GM18499 (cell line): ENCODE data around the gene RNF166.

Experiments
- ATAC-seq: cut with Tn5 transposase; IDR thresholded peaks from one replicate; pipeline ENCODE4 v1.9.1; 2021; ENCODE audit warnings: moderate number of reproducible peaks; ENCODE audit not compliant: insufficient read depth, unreplicated experiment

The RNF166 gene

GRCh38 chr16:88725609-88726407 lies 19.6 kb upstream of the RNF166 start:
- ATAC-seq = no peak

DNA sequence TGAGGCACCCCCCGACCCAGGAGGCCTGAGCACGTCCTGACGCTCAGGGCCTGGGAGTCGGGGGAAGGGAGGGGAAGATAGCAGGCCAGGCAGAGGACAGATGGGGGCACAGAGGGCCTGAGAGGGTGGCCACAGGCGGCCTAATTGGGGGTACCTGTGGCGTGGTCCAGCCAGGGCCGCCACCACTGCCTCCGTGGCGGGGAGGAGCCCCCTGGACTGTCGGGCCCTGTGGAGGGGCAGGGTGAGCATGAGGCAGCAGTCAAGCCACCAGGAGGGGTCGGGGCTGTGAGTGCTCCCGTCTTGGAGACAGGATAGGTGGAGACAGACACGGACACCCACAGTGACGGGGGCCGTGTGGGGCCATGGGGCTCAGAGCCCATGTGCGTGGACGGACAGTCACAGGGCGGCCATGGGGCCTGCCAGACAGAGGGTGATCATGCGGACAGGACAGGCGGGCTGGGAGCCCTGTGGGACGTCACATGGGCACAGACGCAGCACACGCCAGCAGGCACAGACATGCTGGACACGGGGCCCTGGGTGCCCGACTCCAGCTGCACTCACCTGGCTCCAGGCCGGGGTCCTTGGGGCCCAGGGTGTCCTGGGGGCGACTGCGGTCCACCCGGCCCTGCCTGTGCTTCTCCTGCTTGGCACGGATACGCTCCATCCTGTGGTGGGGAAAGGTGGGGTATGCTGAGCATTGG lies 18.8 kb upstream of the RNF166 start:
- ATAC-seq = no peak

DNA sequence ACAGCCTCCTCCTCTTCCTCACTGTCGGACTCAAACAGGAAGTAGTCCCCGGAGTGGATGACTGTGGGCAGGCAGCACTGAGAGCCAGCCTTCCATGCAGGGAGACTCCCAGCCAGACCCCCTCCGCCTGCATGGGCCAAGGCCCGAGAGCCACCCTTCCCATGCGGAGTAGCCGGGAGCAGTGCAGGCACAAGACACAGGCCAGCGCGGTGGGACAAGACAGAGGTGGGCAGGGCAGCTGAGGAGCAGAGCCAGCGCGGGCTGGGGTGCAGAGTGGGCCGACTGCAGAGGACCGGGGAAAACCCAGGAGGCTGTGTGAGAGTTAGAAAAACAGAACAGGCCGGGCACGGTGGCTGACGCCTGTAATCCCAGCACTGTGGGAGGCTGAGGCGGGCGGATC lies 17.7 kb upstream of the RNF166 start:
- no peak for ATAC-seq

GRCh38 chr16:88723507-88723887 lies 17.3 kb upstream of the RNF166 start:
- no peak for ATAC-seq

- ATAC-seq = no peak
These were observed 16.7 kb upstream of the RNF166 start for GRCh38 chr16:88722784-88723506.

DNA sequence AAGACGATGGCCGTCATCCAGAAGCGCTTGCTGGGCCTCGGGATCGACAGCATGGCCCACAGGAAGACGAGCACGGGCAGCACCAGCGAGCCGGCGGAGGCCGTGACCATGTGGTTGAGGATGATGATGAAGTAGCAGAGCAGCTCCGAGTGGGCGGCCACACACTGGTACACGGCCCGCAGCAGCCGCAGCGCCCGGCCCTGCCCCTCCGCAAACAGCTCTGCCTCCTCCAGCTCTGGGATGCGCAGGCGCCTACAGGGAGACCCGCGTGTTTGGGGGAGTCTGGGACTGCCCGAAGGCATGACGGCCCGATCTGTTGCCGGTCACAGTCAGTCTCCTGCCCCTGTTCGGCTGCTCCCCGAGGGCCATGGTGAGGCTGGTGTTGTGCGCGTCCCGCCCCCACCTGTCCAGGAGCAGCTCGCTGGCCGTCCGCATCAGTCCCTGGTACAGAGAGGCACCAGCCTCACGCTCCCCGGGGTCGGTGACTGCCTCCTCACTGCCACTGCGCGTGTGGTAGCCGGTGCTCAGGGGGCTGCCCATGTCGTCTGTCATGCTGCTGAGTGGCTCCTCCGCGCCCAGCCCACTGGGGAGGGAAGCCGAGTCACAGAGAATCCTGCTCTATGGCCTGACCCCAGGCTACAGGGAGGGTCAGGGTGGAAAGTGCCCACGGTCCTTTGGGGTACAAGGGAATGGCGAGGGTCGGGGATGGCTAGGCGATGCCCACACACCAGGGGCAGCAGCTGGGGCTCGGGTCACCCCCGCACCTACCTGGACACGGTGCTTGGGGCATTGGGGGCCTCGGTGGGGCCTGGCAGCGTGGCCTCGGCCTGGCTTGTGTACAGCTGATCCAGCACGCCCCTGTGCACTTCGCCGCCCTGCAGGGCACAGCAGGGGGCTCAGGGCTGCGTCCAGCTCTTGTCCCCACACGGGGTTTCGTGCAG lies 15.9 kb upstream of the RNF166 start:
- ATAC-seq = no peak

DNA sequence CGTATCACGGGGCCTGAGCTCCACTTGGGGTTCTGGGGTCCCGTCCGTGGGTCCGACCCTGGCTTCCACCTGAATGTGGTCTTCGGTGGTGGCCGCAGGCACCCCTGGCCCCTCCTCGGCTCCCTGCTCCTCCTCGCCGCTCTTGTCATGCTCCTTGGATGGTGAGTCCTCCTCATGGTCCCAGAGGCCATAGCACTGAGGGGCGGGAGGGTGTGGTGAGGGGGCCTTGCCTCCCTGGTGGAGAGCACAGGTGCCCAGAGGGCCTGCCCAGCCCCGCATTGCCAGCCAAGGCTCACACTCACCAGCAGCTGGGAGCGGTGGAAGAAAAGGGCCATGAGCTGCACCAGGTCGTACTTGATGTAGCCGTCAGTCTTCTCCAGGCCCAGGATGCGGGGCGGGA lies 15.0 kb upstream of the RNF166 start:
- ATAC-seq = no peak

DNA sequence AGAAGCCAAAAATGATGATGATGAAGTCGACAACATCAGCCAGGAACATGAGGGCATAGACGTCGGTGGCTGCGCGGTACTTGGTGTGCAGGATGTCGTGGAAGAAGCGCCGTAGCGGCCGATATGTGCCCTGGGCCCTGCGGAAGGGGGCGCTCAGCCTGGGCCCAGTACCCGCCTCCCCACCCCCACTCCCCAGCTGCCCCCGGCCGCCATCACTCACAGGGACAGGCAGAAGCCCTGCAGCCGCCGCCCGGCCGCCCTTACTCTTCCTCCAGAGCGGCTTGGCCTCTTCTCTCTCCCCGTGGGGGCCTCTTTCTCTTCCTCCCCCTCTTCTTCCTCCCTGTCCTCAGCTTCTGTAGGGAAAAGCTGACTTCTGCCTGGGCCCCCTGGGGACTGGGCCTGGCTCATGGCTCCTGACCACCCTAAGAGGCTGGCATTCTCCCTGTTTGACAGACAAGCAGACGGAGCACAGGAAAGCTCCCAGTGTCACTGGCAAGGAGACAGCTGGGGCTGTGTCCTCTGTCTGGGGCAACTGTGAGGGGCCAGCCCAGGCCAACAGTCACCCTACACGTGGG lies 14.3 kb upstream of the RNF166 start:
- no peak for ATAC-seq

- no peak for ATAC-seq
These were observed 13.7 kb upstream of the RNF166 start for GRCh38 chr16:88719933-88720296.

GRCh38 chr16:88719267-88719932 lies 13.2 kb upstream of the RNF166 start:
- no peak for ATAC-seq

DNA sequence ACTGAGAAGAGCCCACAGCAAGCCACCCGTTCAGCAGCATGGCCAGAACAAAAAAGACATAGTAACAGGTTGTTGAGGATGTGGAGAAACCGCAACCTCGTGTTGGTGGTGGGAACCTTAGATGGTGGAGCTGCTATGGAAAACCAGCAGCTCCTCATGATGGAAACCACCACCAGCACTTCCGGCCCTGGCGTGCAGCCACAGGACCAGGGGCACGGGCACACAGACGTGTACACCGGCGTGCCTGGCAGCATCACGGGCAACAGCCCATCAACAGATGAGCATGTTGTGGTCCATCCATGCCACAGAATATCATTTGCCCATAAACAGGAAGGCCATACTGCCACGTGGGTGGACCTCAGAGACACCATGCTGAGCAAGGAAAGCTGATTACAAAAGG lies 12.0 kb upstream of the RNF166 start:
- no peak for ATAC-seq

DNA sequence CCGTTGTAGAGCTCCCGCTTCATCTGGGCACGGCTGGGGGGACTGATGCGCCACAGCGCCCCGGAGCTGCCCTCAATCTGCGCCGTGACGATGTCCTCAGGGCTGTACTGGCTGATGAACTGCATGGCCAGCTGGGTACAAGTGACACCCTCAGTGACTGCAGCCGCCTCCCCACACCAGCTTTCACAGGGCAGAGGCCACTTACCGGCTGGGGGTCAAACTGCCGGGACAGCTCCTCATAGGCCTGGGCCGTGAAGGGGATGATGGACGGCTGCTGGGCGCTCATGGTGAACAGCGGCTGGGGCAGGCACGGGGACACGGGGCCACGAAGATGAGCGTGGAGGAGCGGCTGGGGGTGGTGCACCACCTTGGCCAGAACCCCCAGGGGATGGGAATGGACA lies 10.4 kb upstream of the RNF166 start:
- no peak for ATAC-seq

GRCh38 chr16:88716201-88716600 lies 10.0 kb upstream of the RNF166 start:
- ATAC-seq = no peak

DNA sequence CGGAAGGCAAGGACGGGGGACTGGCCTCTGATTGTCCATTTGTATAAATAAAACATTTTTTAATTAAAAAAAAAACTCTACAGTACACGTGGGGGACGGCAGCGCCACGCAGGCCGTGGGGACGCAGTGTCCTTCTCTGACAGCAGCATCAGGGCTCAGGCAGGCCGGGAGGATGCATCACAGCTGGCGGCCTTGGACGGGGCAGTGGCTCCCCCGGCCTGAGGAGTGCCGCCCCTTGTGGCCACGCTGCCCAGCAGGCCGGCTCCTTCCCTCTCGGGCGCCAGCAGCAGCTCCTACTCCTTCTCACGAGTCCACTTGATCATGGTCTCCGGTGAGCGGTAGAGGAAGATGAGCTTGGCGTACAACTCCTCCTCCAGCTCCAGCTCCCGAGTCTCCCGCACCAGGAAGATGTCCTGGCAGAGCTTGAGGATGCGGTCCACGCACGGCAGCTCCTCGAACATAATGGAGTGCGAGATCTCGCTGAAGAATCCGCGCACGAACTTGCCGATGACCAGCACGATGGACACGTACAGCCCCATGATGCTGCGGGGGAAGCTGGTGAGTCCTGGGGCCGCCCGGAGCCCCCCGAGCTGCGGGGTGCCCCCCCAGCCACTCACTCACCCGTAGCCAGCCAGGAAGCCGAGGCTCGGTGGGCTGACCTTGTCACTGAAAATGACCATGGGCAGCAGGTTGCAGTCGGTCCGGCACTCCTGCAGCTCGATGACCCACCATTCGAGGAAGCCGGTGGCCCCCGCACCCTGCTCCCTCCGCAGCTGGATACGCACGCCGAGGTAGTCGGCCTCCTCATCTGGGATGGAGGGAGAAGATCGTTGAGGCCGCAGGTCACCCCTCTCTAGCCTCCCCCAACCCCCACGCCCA lies 9.3 kb upstream of the RNF166 start:
- no peak for ATAC-seq

DNA sequence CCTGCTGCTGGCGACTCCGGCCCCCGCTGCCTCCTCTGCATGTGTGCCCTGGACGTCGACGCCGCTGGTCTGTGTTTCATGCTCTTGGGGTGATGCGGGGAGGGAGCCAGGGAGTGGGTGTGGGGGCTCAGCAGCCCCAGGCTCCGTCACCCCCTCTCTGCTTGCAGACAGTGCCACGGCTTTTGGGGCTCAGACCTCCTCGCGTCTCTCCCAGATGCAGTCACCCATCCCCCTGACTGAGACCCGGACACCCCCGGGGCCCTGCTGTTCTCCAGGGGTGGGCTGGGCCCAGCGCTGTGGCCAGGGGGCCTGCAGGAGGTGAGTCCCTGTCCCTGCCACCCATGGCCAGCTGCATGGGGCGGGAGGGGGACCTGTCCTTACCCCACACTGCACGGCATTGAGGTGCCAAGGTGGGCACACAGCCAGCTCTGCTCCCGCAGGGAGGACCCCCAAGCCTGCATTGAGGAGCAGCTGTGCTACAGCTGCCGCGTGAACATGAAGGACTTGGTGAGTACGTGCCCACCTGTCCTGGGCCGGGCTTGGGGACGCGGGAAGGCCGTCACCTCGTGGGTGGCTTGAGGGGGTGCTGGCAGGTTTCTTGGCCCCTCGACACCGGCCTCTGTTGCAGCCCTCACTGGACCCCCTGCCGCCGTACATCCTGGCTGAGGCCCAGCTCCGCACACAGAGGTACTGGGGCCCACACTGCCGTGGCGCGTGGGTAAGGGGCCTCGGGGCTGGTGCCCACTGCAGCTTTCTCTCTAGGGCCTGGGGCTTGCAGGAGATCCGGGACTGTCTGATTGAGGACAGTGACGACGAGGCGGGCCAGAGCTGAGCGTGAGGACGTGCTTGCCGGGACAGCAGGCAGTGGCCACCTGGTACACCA lies 8.5 kb upstream of the RNF166 start:
- no peak for ATAC-seq

- ATAC-seq = no peak
These were observed 7.6 kb upstream of the RNF166 start for GRCh38 chr16:88713568-88714419.

GRCh38 chr16:88713054-88713453 lies 6.8 kb upstream of the RNF166 start:
- ATAC-seq = no peak
